HG03469 (cell line): ENCODE measurements around the gene MGAT2.
"Not testable (repeated sequence)": the region's sequence is repeated elsewhere in the genome, so short reads cannot be mapped to it uniquely, and the experiment has no call there.

ENCODE experiments used
- ATAC-seq: cut with Tn5 transposase; IDR thresholded peaks from one replicate; pipeline ENCODE4 v1.9.1; 2021; ENCODE audit warnings: mild to moderate bottlenecking, moderate library complexity, moderate number of reproducible peaks; ENCODE audit not compliant: unreplicated experiment

The MGAT2 gene

GRCh38 chr14:49653508-49653907, 32.9 kb downstream of the MGAT2 start:
- no peak for ATAC-seq

- no peak for ATAC-seq
Observed at GRCh38 chr14:49654511-49654910, 33.9 kb downstream of the MGAT2 start.

- not testable (repeated sequence) for ATAC-seq
Observed at GRCh38 chr14:49657500-49657899, 36.9 kb downstream of the MGAT2 start.

GRCh38 chr14:49659526-49660455, 39.2 kb downstream of the MGAT2 start:
- no peak for ATAC-seq

GRCh38 chr14:49670475-49670874, 49.9 kb downstream of the MGAT2 start:
- no peak for ATAC-seq
